ENCODE results near the gene IRAK1BP1. TPM values are rescaled to one million over a fixed set of nuclear protein-coding genes. Genes with fewer than 3 reads are reported as not detected.

The IRAK1BP1 gene
- total RNA-seq, 4 donors from 2014 or later: 3.1 to 5.4 (median 4.0) TPM

- no peak for TF ChIP-seq POLR2A (IDR thresholded peaks at IDR 0.05; ENCODE audit: low read depth)
- TF ChIP-seq EP300 (IDR thresholded peaks at IDR 0.05): no peak
- no peak for TF ChIP-seq CTCF (IDR thresholded peaks at IDR 0.05)
- no peak for TF ChIP-seq POLR2AphosphoS5 (IDR thresholded peaks at IDR 0.05)
- intact Hi-C loops (cut with DNase I): no loop called here
- H3K27ac ChIP-seq (replicated peaks in 1 of 4): no peak overlapping the region
- no peaks in the 10 kb centered on the region for H3K27me3 ChIP-seq
- peaks cover 0 to 4% (median 0%) of the 10 kb centered on the region in 4 donors for H3K4me1 ChIP-seq
- H3K4me3 ChIP-seq: no peak overlapping the region
- no peaks in the 10 kb centered on the region for H3K9me3 ChIP-seq
- H3K36me3 ChIP-seq: no peaks in the 10 kb centered on the region
- no peak for DNase-seq (ENCODE audit: extremely low spot score)
These were observed 35.1 kb upstream of the IRAK1BP1 start for GRCh38 chr6:78832091-78832808.

- Histone ChIP-seq H3K4me1 (peaks cover 0 to 4% (median 0%) of the 10 kb centered on the region in 4 donors), H3K27ac (replicated peaks in 1 of 4) (no peak overlapping the region), H3K9me3 (no peaks in the 10 kb centered on the region), H3K27me3 (no peaks in the 10 kb centered on the region), H3K4me3 (no peak overlapping the region), H3K36me3 (no peaks in the 10 kb centered on the region)
- no peak for DNase-seq (ENCODE audit: extremely low spot score)
- no peak for TF ChIP-seq POLR2A (IDR thresholded peaks at IDR 0.05; ENCODE audit: low read depth)
- TF ChIP-seq CTCF (IDR thresholded peaks at IDR 0.05): peak in 1 of 3 experiments; percentile 6
- TF ChIP-seq POLR2AphosphoS5 (IDR thresholded peaks at IDR 0.05): no peak
- intact Hi-C loops (cut with DNase I): no loop called here
These were observed 31.5 kb upstream of the IRAK1BP1 start for GRCh38 chr6:78835817-78836216.

GRCh38 chr6:78836598-78836997 lies 30.8 kb upstream of the IRAK1BP1 start:
- no peaks in the 10 kb centered on the region for H3K9me3 ChIP-seq
- peaks cover 0 to 4% (median 0%) of the 10 kb centered on the region in 4 donors for H3K4me1 ChIP-seq
- no peak overlapping the region for H3K4me3 ChIP-seq
- TF ChIP-seq POLR2AphosphoS5 (IDR thresholded peaks at IDR 0.05) (no peak), CTCF (IDR thresholded peaks at IDR 0.05) (no peak), POLR2A (IDR thresholded peaks at IDR 0.05; ENCODE audit: low read depth) (no peak), EP300 (IDR thresholded peaks at IDR 0.05) (no peak)
- H3K27ac ChIP-seq (replicated peaks in 1 of 4): no peak overlapping the region
- H3K27me3 ChIP-seq: no peaks in the 10 kb centered on the region
- H3K36me3 ChIP-seq: no peaks in the 10 kb centered on the region
- intact Hi-C loops (cut with DNase I): no loop called here
- no peak for DNase-seq (ENCODE audit: extremely low spot score)
- 65% methylated on average over 3 of the region's 3 CpGs for WGBS

- no peak for DNase-seq (ENCODE audit: extremely low spot score)
- Histone ChIP-seq H3K27me3 (no peaks in the 10 kb centered on the region), H3K9me3 (no peaks in the 10 kb centered on the region), H3K4me1 (no peaks in the 10 kb centered on the region), H3K36me3 (no peaks in the 10 kb centered on the region), H3K27ac (replicated peaks in 1 of 4) (no peak overlapping the region), H3K4me3 (no peak overlapping the region)
- intact Hi-C loops (cut with DNase I): no loop called here
- TF ChIP-seq POLR2A (IDR thresholded peaks at IDR 0.05; ENCODE audit: low read depth) (no peak), EP300 (IDR thresholded peaks at IDR 0.05) (no peak), POLR2AphosphoS5 (IDR thresholded peaks at IDR 0.05) (no peak), CTCF (IDR thresholded peaks at IDR 0.05) (no peak)
These were observed 26.2 kb upstream of the IRAK1BP1 start for GRCh38 chr6:78841111-78841510.

- H3K36me3 ChIP-seq: no peaks in the 10 kb centered on the region
- H3K27me3 ChIP-seq: no peaks in the 10 kb centered on the region
- DNase-seq (ENCODE audit: extremely low spot score): no peak
- no peak overlapping the region for H3K27ac ChIP-seq (replicated peaks in 1 of 4)
- H3K4me3 ChIP-seq: no peak overlapping the region
- H3K9me3 ChIP-seq: no peaks in the 10 kb centered on the region
- intact Hi-C loops (cut with DNase I): no loop called here
- no peak for TF ChIP-seq CTCF (IDR thresholded peaks at IDR 0.05)
- no peak for TF ChIP-seq POLR2A (IDR thresholded peaks at IDR 0.05; ENCODE audit: low read depth)
- no peak for TF ChIP-seq POLR2AphosphoS5 (IDR thresholded peaks at IDR 0.05)
- no peak for TF ChIP-seq EP300 (IDR thresholded peaks at IDR 0.05)
- H3K4me1 ChIP-seq: no peaks in the 10 kb centered on the region
These were observed 24.4 kb upstream of the IRAK1BP1 start for GRCh38 chr6:78842953-78843352.
